Activated gamma-delta T cell treated with Interleukin-2 at 50 U/mL for 16 hours (primary cell): ENCODE results near the gene CECR2.
"Not testable (repeated sequence)": the region's sequence is repeated elsewhere in the genome, so short reads cannot be mapped to it uniquely, and the experiment has no call there.

ENCODE experiments used
- DNase-seq: peaks from one replicate; pipeline ENCODE4 v3.0.0-alpha.2; 2020

The CECR2 gene

DNA sequence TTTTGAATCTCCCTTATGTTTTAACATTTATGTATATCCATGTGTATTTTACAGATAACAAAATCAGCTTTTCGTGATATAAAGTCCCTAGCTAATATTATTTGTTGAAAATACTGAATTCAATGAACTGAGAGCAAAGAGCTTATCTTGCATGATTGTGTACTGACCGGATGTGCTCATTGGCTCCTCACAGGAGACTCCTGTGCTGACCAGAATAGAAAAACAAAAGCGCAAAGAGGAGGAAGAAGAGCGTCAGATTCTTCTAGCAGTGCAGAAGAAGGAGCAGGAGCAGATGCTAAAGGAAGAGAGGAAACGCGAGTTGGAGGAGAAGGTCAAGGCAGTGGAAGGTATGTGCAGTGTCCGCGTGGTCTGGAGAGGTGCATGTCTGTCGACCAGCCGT is 154.7 kb downstream of the CECR2 start:
- DNase-seq = no peak

- no peak for DNase-seq
Observed at GRCh38 chr22:17536269-17536668, 167.0 kb downstream of the CECR2 start.

GRCh38 chr22:17537155-17537554 is 167.9 kb downstream of the CECR2 start:
- DNase-seq = no peak

DNA sequence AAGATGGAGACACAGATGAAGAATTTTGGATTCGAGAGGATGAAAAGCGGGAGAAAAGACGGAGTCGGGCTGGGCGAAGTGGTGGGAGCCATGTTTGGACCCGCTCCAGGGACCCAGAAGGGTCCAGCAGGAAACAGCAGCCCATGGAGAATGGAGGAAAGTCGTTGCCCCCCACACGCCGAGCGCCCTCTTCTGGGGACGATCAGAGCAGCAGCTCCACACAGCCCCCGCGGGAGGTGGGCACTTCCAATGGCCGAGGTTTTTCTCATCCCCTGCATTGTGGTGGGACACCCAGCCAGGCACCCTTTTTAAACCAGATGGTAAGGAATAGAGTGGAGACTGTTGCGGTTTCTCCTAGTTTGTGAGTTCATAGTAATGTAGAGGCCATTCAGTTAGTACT is 171.2 kb downstream of the CECR2 start:
- no peak for DNase-seq

DNA sequence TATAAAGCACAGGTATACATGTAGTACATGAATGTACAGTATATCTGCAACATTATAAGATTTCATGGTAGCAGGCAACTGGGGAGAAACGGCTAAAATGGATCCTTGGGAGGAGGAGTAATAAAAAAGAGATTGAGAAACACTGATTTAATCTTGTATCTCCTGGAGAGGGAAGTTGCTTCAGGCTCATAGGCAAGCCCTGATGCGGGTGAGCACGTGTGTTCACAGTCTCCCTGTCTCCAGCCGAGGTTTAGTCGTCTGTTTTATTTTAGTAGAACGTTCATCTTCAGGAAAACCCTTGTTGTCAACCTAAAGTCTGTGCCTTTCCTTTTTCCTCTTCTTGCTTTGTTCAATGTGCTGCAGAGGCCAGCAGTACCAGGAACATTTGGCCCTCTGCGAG is 172.2 kb downstream of the CECR2 start:
- no peak for DNase-seq

- DNase-seq = no peak
Observed at GRCh38 chr22:17542452-17542851, 173.2 kb downstream of the CECR2 start.

DNA sequence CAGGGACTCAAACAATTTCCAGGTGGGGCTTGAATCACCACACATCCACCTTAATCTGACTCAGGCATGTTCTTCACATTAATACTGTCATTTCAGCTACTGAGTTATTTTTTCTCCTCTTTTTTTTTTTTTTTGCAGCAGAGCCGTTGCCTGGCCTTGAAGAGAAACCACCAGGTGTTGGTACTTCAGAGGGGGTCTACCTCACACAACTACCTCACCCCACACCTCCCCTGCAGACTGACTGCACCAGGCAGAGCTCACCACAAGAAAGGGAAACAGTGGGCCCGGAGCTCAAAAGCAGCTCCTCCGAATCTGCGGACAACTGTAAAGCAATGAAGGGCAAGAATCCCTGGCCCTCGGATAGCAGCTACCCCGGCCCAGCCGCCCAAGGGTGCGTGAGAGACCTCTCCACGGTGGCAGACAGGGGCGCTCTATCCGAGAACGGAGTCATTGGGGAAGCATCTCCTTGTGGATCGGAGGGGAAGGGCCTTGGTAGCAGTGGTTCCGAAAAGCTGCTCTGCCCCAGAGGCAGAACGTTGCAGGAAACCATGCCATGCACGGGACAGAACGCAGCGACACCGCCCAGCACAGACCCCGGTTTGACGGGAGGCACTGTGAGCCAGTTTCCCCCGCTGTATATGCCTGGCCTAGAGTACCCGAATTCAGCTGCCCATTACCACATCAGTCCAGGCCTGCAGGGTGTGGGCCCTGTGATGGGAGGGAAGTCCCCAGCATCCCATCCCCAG is 178.9 kb downstream of the CECR2 start:
- no peak for DNase-seq

GRCh38 chr22:17548756-17549035 is 179.4 kb downstream of the CECR2 start:
- DNase-seq = no peak

GRCh38 chr22:17549183-17549582 is 179.9 kb downstream of the CECR2 start:
- DNase-seq = no peak

DNA sequence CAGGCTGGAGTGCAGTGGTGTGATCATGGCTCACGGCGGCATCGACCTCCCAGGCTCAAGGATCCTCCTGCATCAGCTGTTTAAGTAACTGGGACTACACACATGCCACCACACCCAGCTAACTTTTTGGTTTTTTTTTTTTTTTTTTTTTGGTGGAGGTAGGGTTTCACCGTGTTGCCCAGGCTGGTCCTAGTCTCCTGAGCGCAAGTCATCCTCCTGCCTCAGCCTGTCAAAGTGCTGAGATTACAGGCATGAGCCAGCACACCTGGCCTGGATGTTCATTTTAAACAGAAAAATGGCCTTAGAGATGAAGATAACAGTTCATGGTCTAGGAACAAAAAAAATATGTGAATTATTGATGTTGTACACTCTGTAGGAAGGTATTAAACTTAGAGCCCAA is 180.4 kb downstream of the CECR2 start:
- no peak for DNase-seq

DNA sequence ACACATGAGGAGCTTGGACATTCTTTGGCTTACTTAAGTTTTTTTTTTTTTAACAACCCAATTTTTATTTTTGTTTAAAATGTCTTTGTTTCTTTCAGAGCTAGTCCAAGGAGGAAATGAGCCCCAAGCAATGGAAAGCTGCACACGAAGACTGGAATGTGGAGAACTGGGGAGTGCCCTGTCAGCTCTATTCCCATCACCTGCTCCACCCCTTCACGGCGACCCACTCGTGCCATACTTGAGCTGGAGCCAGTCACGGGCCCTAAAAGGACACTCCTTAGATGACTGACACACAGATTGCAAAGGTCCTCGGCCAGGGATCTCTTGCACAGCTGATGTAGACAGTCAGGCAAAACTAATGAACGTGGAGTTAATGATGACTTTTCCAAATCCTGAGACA is 183.5 kb downstream of the CECR2 start:
- no peak for DNase-seq

DNA sequence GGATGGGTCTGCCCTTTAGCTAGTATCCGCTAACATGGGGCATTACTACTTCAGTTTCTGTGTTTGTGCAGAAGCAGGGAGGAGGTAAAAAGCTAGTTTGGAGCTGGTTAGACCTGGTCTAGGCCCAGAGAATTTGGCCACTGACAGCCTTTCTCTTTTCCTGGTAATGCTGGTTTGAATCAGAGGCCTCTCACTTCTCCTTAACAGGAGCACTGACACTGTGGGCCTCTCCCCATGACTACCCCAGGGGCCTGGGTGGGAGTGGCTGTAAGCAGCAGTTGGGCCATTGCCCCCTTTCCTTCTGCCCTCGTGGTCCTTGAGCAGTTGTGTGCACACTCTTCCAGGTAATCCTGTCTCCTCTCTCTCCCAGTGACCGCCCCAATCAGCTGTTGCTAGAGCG is 185.6 kb downstream of the CECR2 start:
- DNase-seq = no peak

DNA sequence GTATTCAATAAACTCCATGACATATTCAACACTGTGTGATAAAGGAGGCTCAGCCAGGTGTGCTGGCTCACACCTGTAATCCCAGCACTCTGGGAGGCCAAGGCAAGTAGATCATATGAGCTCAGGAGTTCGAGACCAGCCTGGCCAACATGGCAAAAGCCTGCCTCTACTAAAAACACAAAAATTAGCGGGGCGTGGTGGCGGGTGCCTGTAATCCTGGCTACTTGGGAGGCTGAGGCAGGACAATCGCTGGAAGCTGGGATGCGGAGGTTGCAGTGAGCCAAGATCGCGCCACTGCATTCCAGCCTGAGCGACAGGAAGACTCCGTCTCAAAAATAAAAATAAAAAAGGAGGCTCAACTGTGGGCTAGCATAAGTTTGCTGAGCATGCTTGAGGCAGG is 189.9 kb downstream of the CECR2 start:
- DNase-seq = no peak

DNA sequence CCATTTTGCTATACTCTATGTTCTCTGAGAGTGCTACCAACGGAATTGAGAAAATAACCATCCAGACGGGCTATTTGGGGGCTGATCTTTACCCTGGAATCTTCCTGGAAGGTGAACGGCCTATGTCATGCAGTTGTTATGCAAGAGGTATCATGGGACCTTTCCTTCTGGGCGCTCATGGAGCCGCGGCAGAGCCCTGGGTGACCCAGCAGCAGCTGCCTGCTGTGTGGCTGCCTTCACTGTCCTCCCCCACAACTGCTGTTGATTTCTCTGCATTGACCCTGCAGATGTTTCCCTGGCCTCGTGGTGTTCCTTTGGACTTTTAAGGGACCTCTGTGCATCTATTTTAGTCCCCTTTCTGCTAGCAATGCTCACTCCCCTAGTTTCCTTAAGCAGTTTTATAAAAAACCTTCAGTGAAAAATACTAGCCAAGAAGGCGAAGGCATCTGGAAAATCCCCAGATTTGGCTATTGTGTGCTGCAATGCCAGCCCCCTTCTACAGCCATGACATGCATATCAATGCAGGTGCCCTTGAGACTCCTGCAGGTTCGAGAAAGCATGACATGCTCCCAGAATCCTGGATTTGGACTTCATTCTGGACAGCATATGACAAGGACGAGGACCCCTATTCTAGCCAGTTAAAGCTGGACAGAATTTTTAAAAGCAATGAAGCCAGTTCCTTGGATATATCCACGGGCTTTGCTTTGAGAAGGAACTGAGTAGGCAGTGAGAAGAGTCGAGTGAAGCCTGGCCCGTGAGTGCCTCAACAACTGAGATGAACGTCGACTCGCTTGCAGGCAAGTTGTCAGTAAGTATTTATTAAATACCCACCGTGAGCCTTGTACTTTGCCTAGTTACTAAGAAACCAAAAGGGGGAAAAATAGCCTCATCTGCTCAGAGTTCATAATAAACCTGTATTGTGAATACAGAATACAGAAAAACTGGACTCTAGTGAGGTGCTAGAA is 193.9 kb downstream of the CECR2 start, which contains the start of gene SLC25A18:
Gene SLC25A18 (plus strand): TSS at position 593 of the 965 bp plus-strand sequence. CDS start 16,447 bp downstream, outside the sequence.
- no peak for DNase-seq

DNA sequence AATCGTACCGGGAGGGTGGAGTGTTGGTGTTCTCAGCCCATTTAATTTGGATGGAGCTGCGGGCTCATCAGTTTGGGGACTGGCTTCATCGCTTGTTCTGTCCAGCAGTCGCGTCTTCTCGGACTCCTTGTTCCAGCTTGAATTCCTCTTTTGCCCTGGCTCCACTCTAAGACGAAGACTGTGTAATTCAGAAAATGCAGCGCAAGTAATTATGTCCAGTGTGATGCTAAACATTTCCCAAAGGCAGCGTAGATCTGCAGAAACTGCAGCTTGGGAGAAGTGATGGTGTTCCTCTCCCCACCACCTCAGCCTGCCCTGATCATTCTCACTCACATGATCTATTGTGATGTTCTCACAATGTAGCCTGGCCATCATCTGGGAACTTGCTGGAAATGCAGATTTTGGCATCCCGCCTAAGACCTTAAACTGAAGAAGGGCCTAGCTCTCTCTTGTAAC is 194.7 kb downstream of the CECR2 start:
- no peak for DNase-seq

DNA sequence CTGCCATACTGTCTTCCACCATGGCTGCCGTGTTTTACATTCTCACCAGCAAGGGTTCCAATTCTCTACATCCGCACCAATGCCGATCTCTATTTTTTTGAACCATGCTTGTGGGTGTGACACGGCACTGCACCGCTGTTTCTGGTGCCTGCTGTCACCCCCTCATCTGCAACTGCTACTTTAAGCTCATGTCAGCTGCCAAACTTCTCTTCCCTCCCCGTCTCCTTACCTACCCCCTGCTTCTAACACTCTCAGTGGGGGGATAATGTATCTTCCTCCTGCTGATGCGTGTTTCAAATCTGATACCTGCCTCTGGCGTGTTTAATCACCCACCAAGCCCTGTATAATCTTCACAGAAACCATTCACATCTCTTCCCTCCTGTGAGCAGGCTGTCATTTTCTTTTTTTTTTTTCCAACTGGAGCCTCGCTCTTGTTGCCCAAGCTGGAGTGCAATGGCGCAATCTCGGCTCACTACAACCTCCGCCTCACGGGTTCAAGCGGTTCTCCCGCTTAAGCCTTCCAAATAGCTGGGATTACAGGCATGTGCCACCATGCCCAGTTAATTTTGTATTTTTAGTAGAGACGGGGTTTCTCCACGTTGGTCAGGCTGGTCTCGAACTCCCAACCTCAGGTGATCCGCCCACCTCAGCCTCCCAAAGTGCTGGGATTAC is 196.9 kb downstream of the CECR2 start:
- not testable (repeated sequence) for DNase-seq

DNA sequence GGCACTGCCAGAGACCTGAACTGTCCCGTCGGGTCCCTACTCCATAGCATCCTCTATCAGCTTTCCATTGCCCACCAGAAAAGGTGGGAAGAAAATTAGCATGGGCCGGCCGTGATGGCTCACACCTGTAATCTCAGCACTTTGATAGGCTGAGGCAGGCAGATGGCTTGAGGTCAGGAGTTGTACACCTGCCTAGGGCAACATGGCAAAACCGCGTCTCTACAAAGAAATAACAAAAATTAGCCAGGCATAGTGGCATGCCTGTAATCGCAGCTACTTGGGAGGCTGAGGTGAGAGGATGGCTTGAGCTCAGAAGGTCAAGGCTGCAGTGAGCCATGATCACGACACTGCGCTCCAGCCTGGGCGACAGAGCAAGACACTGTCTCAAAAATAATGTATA is 197.5 kb downstream of the CECR2 start:
- DNase-seq = no peak

GRCh38 chr22:17569971-17570511 is 200.8 kb downstream of the CECR2 start:
- no peak for DNase-seq

DNA sequence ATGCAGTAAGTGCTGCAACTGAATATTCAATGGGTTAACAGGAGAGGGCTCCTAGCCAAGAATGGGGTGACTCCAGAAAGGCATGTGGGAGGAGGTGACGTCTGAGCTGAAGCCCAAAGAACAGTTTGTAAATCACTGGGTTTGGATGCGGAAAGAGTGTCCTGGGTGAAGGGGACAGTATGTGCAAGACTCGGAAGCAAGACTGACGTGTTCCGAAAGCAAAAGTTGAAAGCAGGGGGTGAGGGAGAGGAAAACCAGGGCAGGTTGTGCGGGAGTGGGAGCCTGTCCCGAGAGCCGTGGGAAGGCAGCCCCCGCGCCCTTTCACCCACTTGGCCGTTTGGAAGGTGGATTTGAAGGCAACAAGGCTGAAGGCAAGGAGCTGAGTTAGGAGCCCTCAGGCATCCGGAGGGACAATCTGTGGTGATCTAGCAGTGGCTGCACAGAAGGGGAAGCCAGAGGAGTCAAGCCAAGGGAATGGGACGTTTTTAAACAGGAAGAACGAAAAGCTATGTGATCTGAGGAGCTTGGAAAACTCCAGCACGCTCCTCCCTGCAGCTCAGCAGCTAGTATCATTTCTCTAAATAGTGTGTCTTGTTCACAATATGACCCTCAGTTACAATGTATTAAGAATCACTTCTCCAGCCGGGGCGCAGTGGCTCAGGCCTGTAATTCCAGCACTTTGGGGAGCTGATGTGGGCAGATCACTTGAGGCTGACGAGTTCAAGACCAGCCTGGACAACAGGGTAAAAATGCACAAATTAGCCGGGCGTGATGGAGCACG is 201.8 kb downstream of the CECR2 start:
- no peak for DNase-seq

- no peak for DNase-seq
Observed at GRCh38 chr22:17575151-17575550, 205.9 kb downstream of the CECR2 start.

GRCh38 chr22:17575681-17576080 is 206.4 kb downstream of the CECR2 start:
- DNase-seq = no peak

- DNase-seq = no peak
Observed at GRCh38 chr22:17576470-17576869, 207.2 kb downstream of the CECR2 start.
